WI38 (cell line): ENCODE results near the gene PANX3.
"Not testable (repeated sequence)": the region's sequence is repeated elsewhere in the genome, so short reads cannot be mapped to it uniquely, and the experiment has no call there.

Experiments
- H3K4me3 ChIP-seq: 2 replicates; pipeline ENCODE4 v1.5.1; 2011; ENCODE audit warnings: low read depth, mild to moderate bottlenecking, control low read depth, low read length
- TF ChIP-seq, protein P1 (sequence below): IDR thresholded peaks from 2 replicates; pipeline ENCODE4 v1.5.1; 2012; ENCODE audit warnings: low read depth, mild to moderate bottlenecking, control low read depth, low read length

Gene PANX3

DNA sequence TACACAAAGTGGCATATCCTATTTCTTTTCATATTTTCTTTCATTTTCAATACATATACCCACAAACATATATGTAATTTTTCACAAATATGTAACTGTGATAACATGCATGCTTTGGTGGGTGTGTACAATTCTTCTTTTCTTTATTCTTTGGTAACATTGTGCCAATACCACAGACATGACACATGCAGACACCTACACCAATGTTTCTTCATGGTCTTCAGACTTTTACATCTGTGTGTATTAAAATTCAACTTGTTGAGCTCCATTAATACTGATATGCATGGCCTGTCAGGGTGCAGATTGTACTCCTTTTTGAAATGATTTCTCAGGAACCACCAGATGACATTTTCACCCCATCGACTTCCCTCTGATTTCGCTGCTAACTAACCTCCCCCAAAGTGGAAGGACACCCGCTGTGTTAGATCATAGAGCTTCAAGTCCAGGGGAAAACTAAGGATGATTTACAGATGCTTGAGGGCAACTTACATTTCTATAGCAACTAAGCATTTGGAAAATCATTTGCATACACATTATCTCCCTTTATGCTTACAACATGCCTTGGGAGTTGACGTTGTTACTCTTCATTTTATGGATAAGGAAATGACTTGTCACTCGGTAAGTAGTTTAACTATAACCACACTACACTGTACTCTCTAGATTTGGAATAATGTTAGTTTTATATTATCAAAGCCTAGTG, 10.5 kb upstream of the PANX3 start:
- TF ChIP-seq, protein P1, sequence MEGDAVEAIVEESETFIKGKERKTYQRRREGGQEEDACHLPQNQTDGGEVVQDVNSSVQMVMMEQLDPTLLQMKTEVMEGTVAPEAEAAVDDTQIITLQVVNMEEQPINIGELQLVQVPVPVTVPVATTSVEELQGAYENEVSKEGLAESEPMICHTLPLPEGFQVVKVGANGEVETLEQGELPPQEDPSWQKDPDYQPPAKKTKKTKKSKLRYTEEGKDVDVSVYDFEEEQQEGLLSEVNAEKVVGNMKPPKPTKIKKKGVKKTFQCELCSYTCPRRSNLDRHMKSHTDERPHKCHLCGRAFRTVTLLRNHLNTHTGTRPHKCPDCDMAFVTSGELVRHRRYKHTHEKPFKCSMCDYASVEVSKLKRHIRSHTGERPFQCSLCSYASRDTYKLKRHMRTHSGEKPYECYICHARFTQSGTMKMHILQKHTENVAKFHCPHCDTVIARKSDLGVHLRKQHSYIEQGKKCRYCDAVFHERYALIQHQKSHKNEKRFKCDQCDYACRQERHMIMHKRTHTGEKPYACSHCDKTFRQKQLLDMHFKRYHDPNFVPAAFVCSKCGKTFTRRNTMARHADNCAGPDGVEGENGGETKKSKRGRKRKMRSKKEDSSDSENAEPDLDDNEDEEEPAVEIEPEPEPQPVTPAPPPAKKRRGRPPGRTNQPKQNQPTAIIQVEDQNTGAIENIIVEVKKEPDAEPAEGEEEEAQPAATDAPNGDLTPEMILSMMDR, result no peak

DNA sequence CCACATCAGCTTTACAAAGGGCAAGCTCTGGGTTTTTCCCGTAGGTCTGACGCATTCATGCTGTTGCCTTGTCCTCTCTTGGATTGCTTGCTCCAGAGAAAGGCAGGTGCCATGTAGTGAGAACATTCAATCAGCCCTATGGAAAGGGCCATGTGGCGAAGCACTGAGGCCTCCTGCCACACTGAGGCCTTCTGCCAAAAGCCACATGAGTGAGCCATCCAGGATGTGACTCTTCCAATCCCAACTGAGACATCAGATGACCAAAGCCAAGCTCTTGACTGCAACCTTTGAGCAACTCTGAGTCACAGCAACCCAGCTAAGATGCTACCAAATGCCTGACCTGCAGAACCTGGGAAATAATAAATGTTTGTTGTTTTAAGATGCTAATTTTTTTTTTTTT, 9.0 kb upstream of the PANX3 start:
- H3K4me3 ChIP-seq, result no peak overlapping the region
- TF ChIP-seq, protein P1, result no peak

More for the DNA sequence above, 10.5 kb upstream of the PANX3 start:
- H3K4me3 ChIP-seq, result no peak overlapping the region

DNA sequence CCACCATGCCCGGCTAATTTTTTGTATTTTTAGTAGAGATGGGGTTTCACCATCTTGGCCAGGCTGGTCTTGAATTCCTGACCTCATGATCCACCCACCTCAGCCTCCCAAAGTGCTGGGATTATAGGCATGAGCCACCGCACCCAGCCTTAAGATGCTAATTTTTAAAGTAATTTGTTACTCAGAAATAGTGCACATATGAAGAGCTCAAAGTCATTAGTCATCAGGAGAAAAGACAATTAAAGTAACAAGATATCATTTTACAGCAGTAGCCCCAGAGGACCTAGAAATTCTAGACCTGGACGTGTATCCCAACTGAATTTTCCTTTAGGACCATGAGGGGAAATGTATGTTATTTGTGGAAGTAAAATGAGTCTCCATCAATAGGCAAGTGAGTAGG, 8.5 kb upstream of the PANX3 start:
- H3K4me3 ChIP-seq, result not testable (repeated sequence)

DNA sequence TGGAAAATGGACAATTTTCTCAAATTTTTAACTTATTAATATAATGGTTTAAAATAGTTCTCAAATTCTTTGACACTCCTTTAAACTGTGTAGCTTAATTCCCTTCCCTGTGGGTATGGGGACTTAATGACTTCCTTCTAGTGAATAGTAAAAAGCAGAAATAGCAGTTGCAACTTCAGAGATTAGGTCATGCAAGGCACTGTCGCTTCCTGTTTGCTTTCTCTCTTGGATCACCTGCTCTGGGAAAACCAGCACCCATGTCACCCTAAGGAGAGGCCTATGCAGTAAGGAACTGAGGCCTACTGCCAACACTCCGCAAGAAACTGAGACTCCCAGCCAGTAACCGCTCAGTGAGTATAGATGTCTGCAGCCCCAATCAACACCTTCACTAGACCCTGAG, 5.5 kb upstream of the PANX3 start:
- TF ChIP-seq, protein P1, result no peak
- no peak overlapping the region for H3K4me3 ChIP-seq

DNA sequence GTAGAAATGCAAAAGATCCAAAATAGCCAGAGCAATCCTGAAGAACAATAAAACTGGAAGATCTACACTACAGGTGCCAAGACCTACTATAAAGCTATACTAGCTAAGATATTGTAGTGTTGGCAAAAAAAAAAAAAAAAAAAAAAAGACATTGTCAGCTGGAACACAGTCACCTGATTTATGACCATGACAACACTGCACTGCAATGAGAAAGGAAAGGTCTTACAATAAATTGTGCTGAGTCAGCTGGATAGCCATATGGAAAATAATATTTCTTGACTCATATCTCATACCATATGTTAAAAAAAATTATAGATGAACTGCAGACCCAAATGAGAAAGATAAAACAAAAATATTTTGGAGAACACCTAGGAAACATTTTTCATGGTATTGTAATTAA, 3.1 kb upstream of the PANX3 start:
- no peak overlapping the region for H3K4me3 ChIP-seq
- TF ChIP-seq, protein P1, result no peak

DNA sequence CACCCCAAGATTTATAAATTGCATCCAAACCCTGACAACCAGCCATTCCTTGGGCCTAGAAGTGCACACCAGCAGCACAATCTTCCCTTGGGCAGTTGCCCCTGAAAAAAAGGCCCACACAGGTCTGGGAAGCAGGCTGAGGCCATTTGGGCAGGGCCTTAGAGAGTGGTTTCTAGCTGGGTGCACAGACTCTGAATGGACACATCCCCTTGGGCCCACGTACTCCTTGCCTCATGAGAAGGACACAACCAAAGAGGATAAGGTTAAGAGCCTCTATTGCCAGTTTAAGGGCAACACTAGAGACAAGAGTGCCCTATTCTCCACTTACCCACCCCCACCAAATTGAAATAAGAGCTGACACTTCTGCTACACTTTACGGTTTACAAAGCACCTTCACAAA, 933 bp upstream of the PANX3 start:
- H3K4me3 ChIP-seq, result no peak overlapping the region
- TF ChIP-seq, protein P1, result no peak

DNA sequence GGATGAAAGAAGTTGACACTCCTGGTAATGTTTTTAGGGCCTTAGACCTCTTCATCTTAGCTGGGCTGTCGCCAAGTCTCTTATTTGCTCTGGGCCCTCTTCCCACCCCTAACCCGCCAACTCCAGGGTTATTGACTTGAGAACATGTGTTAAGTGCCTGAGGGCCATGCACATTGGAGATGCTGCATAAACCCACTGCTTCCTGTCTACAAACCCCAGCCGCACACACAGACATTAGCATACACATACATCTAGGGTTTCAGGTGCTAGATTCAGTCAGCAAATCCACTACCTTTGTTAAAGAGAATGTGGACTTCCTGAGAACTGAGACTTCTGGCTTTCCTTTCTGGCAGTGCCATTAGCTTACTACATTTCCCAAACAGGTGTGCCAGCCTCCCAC, 817 bp downstream of the PANX3 start:
- no peak overlapping the region for H3K4me3 ChIP-seq
- TF ChIP-seq, protein P1, result no peak
